ENCODE results near the gene ROCK2.

- TF ChIP-seq CTCF (IDR thresholded peaks at IDR 0.05), result no peak
- no peak for TF ChIP-seq EZH2phosphoT487 (IDR thresholded peaks at IDR 0.05)
- TF ChIP-seq EZH2 (IDR thresholded peaks at IDR 0.05), result no peak
Measured at GRCh38 chr2:11227595-11227994, 116.8 kb downstream of the ROCK2 start.

Data from neural progenitor cell (in vitro differentiated cells).